ENCODE measurements around the gene NPPA. TPM values are rescaled to one million over a fixed set of nuclear protein-coding genes. Genes with fewer than 3 reads are reported as not detected.

Gene NPPA
- total RNA-seq, 1 donor: not detected

GRCh38 chr1:11845641-11846335 lies 1.8 kb downstream of the NPPA start:
- DNase-seq (ENCODE audit: low read depth in 2 of 3, low spot score in 2 of 3): peak in 1 of 3 donors; percentile 39

DNA sequence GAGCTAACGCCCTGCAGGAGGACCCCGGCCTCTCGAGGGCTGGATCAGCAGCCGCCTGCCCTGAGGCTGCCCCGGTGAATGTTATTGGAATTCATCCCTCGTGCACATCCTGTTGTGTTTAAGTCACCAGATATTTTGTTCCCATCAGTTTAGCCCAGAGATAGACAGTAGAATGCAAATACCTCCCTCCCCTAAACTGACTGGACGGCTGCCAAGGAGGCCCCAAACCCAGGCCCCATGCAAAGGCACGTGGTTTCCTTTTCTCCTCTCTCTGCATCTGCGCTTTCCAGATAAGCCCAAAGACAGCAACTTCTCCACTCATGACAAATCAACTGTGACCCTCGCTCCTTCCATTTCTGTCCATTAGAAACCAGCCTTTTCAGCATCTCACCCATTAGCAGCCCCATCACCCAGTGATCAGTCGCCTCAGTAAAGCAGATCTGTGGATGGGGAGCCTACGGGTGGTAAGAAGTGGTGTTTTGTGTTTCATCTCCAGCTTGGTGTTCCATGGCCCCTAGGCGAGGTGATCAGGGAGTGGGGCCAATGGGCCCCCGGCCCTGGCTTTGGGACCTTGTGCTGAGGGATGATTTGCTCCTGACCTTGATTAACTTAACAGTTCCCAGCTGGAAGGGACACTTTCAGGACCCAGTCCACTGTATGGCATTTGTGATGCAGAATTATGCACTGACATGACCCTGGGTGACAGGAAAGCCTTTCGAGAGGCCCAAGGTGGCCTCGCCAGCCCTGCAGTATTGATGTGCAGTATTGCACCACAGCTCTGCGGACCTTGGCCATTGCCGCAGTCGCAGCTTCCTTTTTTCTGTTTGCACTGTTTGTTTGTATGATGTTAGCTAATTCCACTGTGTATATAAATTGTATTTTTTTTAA lies 5.2 kb downstream of the NPPA start:
- DNase-seq (ENCODE audit: low read depth in 2 of 3, low spot score in 2 of 3): peak in 2 of 3 donors; percentile 90 to 97

GRCh38 chr1:11841245-11842153 lies 6.1 kb downstream of the NPPA start:
- DNase-seq (ENCODE audit: low read depth in 2 of 3, low spot score in 2 of 3): peak in 1 of 3 donors; percentile 54

GRCh38 chr1:11839727-11840705 lies 7.6 kb downstream of the NPPA start:
- no peak for DNase-seq (ENCODE audit: low read depth in 2 of 3, low spot score in 2 of 3)

- DNase-seq (ENCODE audit: low read depth in 2 of 3, low spot score in 2 of 3): peak; percentile 53 to 71 (median 55)
Observed at GRCh38 chr1:11838349-11839272, 9.0 kb downstream of the NPPA start.

- DNase-seq (ENCODE audit: low read depth in 2 of 3, low spot score in 2 of 3): no peak
Observed at GRCh38 chr1:11837767-11838348, 9.7 kb downstream of the NPPA start.

DNA sequence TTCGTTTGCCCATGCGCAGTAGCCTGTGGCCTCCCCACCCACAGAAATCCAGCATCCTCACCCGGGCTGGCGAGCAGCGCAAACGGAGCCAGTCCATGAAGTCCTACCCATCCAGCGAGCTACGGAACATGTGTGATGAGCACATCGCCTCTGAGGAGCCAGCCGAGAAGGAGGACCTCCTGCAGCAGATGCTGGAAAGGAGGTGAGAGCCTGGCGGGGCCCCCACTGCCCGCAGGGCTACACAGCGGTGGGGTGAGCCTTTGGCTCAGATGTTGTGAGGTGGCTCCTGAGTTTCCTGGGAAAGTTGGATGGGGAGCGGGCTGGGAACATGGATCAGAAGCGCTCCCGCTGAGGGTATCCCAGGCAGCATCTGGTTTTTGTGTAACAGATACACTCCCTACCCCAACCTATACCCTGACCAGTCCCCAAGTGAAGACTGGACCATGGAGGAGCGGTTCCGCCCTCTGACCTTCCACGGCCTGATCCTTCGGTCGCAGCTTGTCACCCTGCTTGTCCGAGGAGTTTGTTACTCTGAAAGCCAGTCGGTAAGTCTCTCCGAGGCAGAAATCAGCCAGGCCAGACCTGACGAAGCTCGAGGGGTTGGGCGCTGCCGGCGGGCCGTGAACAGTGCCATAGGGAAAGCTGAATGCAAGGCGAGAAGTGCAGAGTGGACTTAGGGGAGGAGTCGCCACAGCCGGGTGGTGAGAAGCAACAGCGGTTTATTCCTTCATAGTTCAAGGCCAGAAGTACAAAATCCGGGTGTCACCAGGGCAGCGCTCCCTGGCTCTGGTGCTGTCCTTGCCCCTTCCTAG lies 10.4 kb downstream of the NPPA start:
- no peak for DNase-seq (ENCODE audit: low read depth in 2 of 3, low spot score in 2 of 3)

DNA sequence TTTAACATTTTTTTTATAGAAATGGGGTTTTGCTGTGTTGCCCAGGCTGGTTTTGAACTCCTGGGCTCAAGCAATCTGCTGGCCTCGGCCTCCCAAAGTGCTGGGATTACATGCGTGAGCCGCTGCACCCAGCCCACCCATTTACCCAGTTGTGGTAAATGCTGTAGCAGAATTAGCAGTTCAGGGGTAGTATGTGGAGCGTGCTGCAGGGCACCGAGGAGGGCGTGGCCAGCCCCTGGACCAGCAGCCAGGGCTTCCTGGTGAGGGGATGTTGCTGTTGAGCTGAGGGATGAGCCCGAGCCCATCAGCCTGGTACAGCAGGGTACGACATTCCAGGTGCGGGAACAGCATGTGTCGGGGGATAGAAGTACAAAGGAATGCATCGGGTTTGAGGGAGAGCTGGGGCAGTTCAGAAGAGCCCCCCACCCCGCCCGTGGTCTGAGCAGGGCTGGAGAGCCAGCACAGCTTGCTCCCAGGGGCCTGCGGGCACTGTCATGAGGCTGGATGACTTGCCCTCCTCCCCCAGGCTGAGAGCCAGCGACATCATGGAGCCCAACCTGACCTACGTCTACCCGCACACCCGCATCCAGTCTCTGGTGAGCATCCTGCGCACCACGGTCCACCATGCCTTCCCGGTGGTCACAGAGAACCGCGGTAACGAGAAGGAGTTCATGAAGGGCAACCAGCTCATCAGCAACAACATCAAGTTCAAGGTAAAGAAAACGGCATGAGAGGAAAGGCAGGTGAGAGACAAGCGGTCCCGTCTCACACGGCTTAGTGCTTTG lies 11.9 kb downstream of the NPPA start:
- no peak for DNase-seq (ENCODE audit: low read depth in 2 of 3, low spot score in 2 of 3)

GRCh38 chr1:11833900-11834299 lies 13.7 kb downstream of the NPPA start:
- DNase-seq (ENCODE audit: low read depth in 2 of 3, low spot score in 2 of 3): no peak

- no peak for DNase-seq (ENCODE audit: low read depth in 2 of 3, low spot score in 2 of 3)
Observed at GRCh38 chr1:11833497-11833896, 14.1 kb downstream of the NPPA start.

- no peak for DNase-seq (ENCODE audit: low read depth in 2 of 3, low spot score in 2 of 3)
Observed at GRCh38 chr1:11831945-11832725, 15.4 kb downstream of the NPPA start.

DNA sequence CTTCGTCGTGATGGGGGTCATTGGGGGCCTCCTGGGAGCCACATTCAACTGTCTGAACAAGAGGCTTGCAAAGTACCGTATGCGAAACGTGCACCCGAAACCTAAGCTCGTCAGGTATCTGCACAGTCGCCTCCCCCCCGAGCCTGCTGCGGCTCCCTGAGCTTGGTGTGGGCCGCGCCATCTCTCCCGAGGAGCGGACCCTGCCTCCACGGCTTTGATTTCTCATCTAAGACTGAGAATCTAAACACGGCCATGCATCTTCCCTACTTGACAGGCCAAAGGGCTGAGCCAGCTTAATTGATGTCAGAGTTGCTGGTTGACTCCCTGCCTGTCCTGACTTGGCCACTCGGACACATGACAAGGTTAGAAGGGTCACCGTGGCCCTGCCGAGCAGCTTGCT lies 19.1 kb downstream of the NPPA start:
- DNase-seq (ENCODE audit: low read depth in 2 of 3, low spot score in 2 of 3): no peak

- DNase-seq (ENCODE audit: low read depth in 2 of 3, low spot score in 2 of 3): no peak
Observed at GRCh38 chr1:11826946-11827345, 20.6 kb downstream of the NPPA start.

DNA sequence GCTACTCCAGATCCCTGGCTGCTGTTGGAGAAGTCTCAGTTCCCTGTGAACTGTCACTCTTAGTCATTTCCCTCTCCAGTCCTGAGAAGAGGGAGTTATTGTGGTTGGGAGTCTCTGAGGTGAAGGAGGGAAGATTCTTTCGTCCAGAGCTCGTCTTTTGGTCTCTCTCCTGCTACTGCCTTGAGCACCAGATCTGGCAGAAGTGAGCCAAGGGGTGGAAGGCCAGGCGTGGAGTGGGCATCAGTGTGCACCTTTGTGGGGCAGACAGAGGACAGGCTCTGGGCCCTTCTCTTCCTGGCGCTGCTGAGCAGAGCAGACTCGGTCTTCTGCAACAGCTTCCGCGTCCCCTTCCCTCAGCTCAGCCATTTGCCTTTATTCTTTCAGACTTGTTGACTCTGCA lies 22.5 kb downstream of the NPPA start:
- no peak for DNase-seq (ENCODE audit: low read depth in 2 of 3, low spot score in 2 of 3)

GRCh38 chr1:11823366-11824137 lies 24.0 kb downstream of the NPPA start:
- no peak for DNase-seq (ENCODE audit: low read depth in 2 of 3, low spot score in 2 of 3)
